WTC11 (cell line): Measurements from ENCODE around the gene MAPK7. TPM values are rescaled to one million over a fixed set of nuclear protein-coding genes. Genes with fewer than 3 reads are reported as not detected.

Experiments used
- ATAC-seq: fragments of 200-7000 bp; cut with Tn5 transposase; 2 replicates; pipeline ENCODE4 v1.10.0; 2021; ENCODE audit warnings: mild to moderate bottlenecking, moderate library complexity
- CTCF ChIA-PET: fragments of 300-600 bp; sonication (Branson Sonifier 250); formaldehyde crosslinking; loops from one replicate; lab custom pipeline; 2021; ENCODE audit warnings: antibody characterized with exemption; lab: Charles Lee
- POLR2A ChIA-PET: fragments of 350-600 bp; sonication (Branson Sonifier 250); formaldehyde crosslinking; loops from one replicate; lab custom pipeline; 2021; ENCODE audit warnings: antibody characterized with exemption; lab: Charles Lee
- DNase-seq: peaks from one replicate; pipeline ENCODE4 v3.0.0; 2021; ENCODE audit warnings: low spot score
- H3K27ac Mint-ChIP-seq: 2 replicates; pipeline ENCODE4 v1.8.0; 2021; ENCODE audit warnings: mixed read lengths
- H3K27me3 Mint-ChIP-seq: 2 replicates; pipeline ENCODE4 v1.8.0; 2021; ENCODE audit warnings: low read depth, mild to moderate bottlenecking, moderate library complexity, mixed read lengths
- H3K36me3 Mint-ChIP-seq: 2 replicates; pipeline ENCODE4 v1.8.0; 2021; ENCODE audit warnings: mixed read lengths
- H3K4me1 Mint-ChIP-seq: 2 replicates; pipeline ENCODE4 v1.8.0; 2022; ENCODE audit warnings: mixed read lengths
- H3K4me3 Mint-ChIP-seq: 2 replicates; pipeline ENCODE4 v1.8.0; 2021; ENCODE audit warnings: mild to moderate bottlenecking, moderate library complexity, mixed read lengths
- H3K9me3 Mint-ChIP-seq: 2 replicates; pipeline ENCODE4 v1.8.0; 2021; ENCODE audit warnings: mixed read lengths
- CREB1 ChIP-seq: sonication (generic); formaldehyde crosslinking; IDR thresholded peaks from 2 replicates; pipeline ENCODE4 v1.8.0; 2023; ENCODE audit warnings: mild to moderate bottlenecking, missing genetic modification reagents
- CREM ChIP-seq: sonication (generic); formaldehyde crosslinking; IDR thresholded peaks from 2 replicates; pipeline ENCODE4 v1.8.1; 2022; ENCODE audit warnings: mild to moderate bottlenecking, missing genetic modification reagents, moderate library complexity
- ETV6 ChIP-seq: sonication (generic); formaldehyde crosslinking; IDR thresholded peaks from 2 replicates; pipeline ENCODE4 v1.8.1; 2022; ENCODE audit warnings: mild to moderate bottlenecking, missing genetic modification reagents
- IRF2 ChIP-seq: sonication (generic); formaldehyde crosslinking; IDR thresholded peaks from 2 replicates; pipeline ENCODE4 v1.8.0; 2022; ENCODE audit warnings: low read depth, missing genetic modification reagents, borderline replicate concordance
- MXD4 ChIP-seq: fragments of 250-450 bp; sonication (Bioruptor Pico); IDR thresholded peaks from 2 replicates; pipeline ENCODE4 v1.8.0; 2021; ENCODE audit warnings: mild to moderate bottlenecking, moderate library complexity, borderline replicate concordance
- NFATC4 ChIP-seq: fragments of 250-450 bp; sonication (Bioruptor Pico); IDR thresholded peaks from 2 replicates; pipeline ENCODE4 v1.9.0; 2021; ENCODE audit warnings: mild to moderate bottlenecking
- NFYB ChIP-seq: sonication (generic); formaldehyde crosslinking; conservative IDR thresholded peaks from 2 replicates; pipeline ENCODE4 v1.8.0; 2022; ENCODE audit warnings: low read depth, missing genetic modification reagents
- OVOL2 ChIP-seq: fragments of 250-450 bp; sonication (Bioruptor Pico); IDR thresholded peaks from 2 replicates; pipeline ENCODE4 v1.9.0; 2021; ENCODE audit warnings: mild to moderate bottlenecking, borderline replicate concordance
- RELA ChIP-seq: sonication (generic); formaldehyde crosslinking; IDR thresholded peaks from 2 replicates; pipeline ENCODE4 v1.8.1; 2022; ENCODE audit warnings: missing genetic modification reagents, mild to moderate bottlenecking, borderline replicate concordance
- SMAD4 ChIP-seq: sonication (generic); formaldehyde crosslinking; IDR thresholded peaks from 2 replicates; pipeline ENCODE4 v1.8.0; 2022; ENCODE audit warnings: mild to moderate bottlenecking, missing genetic modification reagents
- ZNF138 ChIP-seq: sonication (generic); formaldehyde crosslinking; conservative IDR thresholded peaks from 2 replicates; pipeline ENCODE4 v1.8.1; 2022; ENCODE audit warnings: mild to moderate bottlenecking, moderate library complexity, missing genetic modification reagents
- ZNF219 ChIP-seq: sonication (generic); formaldehyde crosslinking; IDR thresholded peaks from 2 replicates; pipeline ENCODE4 v1.8.0; 2023; ENCODE audit warnings: missing genetic modification reagents, mild to moderate bottlenecking, borderline replicate concordance
- total RNA-seq: library from RNA; stranded (reverse); gene quantifications from 3 replicates; pipeline ENCODE4 v1.2.3, GENCODE V29; 2021
- TF ChIP-seq, protein P1 (sequence below): fragments of 250-450 bp; sonication (Bioruptor Pico); conservative IDR thresholded peaks from 2 replicates; pipeline ENCODE4 v1.9.0; 2021; ENCODE audit warnings: mild to moderate bottlenecking
- TF ChIP-seq, protein P2 (sequence below): sonication (generic); formaldehyde crosslinking; IDR thresholded peaks from 2 replicates; pipeline ENCODE4 v1.8.0; 2022; ENCODE audit warnings: mild to moderate bottlenecking, missing genetic modification reagents
- TF ChIP-seq, protein P3 (sequence below): sonication (generic); formaldehyde crosslinking; IDR thresholded peaks from 2 replicates; pipeline ENCODE4 v1.8.0; 2022; ENCODE audit warnings: mild to moderate bottlenecking, missing genetic modification reagents
- TF ChIP-seq, protein P4 (sequence below): sonication (generic); formaldehyde crosslinking; IDR thresholded peaks from 2 replicates; pipeline ENCODE4 v1.8.0; 2023; ENCODE audit warnings: missing genetic modification reagents, mild to moderate bottlenecking, borderline replicate concordance
- TF ChIP-seq, protein P5 (sequence below): sonication (generic); formaldehyde crosslinking; IDR thresholded peaks from 2 replicates; pipeline ENCODE4 v1.8.0; 2022; ENCODE audit warnings: missing genetic modification reagents

Gene MAPK7
- total RNA-seq, 1 experiment from 2014 or later, result 38.5 TPM

DNA sequence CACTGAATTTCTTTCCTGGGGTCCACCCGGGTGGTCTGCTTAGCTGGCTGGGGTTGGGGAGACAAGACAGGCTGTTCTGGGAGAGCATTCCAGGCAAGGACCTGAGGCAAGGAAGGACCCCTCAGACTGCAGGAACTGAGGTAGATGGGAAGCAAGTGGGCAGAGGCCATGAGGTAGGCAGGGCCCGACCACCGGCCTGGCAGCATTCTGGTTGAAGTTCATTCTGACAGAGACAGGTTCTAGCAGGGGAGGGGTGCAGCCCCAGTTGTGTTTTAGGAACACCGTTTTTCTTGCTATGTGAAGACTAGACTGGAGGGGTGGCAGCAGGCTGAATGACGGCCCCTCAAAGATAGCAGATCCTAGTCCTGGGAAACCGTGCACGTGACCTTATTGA is 33.2 kb upstream of the MAPK7 start:
- TF ChIP-seq, protein P1, sequence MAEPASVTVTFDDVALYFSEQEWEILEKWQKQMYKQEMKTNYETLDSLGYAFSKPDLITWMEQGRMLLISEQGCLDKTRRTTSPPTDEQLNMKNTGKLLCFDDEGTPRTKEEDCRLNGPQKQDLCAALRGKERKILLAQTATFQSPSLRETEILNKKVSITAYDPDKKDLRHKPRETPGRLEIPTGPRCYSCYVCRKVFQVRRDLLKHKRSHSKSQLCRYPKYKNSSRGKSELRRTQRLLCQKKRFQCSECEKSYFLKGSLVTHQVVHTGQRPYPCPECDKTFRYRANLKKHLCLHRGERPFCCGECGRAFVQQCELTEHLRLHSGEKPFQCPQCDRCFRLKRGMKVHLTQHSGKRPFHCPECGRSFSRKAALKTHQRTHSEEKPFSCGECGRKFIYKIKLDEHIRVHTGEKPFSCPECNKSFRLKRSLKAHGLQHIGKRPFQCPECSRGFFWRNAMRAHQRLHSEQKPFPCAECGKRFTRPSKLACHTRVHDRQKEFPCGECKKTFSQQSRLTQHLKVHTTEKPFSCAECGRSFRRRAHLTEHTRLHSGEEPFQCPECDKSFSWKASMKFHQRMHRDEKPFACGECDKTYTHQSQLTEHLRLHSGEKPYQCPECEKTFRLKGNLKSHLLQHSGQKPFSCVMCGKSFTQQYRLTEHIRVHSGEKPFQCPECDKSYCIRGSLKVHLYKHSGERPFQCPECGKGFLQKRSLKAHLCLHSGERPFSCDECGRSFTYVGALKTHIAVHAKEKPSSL (CRISPR knock-in tag), result no peak
- no peak for TF ChIP-seq RELA (CRISPR knock-in tag)
- TF ChIP-seq OVOL2 (CRISPR knock-in tag), result no peak
- TF ChIP-seq NFATC4 (CRISPR knock-in tag), result no peak
- TF ChIP-seq, protein P2, sequence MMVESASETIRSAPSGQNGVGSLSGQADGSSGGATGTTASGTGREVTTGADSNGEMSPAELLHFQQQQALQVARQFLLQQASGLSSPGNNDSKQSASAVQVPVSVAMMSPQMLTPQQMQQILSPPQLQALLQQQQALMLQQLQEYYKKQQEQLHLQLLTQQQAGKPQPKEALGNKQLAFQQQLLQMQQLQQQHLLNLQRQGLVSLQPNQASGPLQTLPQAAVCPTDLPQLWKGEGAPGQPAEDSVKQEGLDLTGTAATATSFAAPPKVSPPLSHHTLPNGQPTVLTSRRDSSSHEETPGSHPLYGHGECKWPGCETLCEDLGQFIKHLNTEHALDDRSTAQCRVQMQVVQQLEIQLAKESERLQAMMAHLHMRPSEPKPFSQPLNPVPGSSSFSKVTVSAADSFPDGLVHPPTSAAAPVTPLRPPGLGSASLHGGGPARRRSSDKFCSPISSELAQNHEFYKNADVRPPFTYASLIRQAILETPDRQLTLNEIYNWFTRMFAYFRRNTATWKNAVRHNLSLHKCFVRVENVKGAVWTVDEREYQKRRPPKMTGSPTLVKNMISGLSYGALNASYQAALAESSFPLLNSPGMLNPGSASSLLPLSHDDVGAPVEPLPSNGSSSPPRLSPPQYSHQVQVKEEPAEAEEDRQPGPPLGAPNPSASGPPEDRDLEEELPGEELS (CRISPR knock-in tag), result no peak
- TF ChIP-seq, protein P3, sequence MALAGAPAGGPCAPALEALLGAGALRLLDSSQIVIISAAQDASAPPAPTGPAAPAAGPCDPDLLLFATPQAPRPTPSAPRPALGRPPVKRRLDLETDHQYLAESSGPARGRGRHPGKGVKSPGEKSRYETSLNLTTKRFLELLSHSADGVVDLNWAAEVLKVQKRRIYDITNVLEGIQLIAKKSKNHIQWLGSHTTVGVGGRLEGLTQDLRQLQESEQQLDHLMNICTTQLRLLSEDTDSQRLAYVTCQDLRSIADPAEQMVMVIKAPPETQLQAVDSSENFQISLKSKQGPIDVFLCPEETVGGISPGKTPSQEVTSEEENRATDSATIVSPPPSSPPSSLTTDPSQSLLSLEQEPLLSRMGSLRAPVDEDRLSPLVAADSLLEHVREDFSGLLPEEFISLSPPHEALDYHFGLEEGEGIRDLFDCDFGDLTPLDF, result no peak
- TF ChIP-seq, protein P4, sequence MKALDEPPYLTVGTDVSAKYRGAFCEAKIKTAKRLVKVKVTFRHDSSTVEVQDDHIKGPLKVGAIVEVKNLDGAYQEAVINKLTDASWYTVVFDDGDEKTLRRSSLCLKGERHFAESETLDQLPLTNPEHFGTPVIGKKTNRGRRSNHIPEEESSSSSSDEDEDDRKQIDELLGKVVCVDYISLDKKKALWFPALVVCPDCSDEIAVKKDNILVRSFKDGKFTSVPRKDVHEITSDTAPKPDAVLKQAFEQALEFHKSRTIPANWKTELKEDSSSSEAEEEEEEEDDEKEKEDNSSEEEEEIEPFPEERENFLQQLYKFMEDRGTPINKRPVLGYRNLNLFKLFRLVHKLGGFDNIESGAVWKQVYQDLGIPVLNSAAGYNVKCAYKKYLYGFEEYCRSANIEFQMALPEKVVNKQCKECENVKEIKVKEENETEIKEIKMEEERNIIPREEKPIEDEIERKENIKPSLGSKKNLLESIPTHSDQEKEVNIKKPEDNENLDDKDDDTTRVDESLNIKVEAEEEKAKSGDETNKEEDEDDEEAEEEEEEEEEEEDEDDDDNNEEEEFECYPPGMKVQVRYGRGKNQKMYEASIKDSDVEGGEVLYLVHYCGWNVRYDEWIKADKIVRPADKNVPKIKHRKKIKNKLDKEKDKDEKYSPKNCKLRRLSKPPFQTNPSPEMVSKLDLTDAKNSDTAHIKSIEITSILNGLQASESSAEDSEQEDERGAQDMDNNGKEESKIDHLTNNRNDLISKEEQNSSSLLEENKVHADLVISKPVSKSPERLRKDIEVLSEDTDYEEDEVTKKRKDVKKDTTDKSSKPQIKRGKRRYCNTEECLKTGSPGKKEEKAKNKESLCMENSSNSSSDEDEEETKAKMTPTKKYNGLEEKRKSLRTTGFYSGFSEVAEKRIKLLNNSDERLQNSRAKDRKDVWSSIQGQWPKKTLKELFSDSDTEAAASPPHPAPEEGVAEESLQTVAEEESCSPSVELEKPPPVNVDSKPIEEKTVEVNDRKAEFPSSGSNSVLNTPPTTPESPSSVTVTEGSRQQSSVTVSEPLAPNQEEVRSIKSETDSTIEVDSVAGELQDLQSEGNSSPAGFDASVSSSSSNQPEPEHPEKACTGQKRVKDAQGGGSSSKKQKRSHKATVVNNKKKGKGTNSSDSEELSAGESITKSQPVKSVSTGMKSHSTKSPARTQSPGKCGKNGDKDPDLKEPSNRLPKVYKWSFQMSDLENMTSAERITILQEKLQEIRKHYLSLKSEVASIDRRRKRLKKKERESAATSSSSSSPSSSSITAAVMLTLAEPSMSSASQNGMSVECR (CRISPR knock-in tag), result no peak
- no peak for TF ChIP-seq NFYB (CRISPR knock-in tag)
- TF ChIP-seq, protein P5, sequence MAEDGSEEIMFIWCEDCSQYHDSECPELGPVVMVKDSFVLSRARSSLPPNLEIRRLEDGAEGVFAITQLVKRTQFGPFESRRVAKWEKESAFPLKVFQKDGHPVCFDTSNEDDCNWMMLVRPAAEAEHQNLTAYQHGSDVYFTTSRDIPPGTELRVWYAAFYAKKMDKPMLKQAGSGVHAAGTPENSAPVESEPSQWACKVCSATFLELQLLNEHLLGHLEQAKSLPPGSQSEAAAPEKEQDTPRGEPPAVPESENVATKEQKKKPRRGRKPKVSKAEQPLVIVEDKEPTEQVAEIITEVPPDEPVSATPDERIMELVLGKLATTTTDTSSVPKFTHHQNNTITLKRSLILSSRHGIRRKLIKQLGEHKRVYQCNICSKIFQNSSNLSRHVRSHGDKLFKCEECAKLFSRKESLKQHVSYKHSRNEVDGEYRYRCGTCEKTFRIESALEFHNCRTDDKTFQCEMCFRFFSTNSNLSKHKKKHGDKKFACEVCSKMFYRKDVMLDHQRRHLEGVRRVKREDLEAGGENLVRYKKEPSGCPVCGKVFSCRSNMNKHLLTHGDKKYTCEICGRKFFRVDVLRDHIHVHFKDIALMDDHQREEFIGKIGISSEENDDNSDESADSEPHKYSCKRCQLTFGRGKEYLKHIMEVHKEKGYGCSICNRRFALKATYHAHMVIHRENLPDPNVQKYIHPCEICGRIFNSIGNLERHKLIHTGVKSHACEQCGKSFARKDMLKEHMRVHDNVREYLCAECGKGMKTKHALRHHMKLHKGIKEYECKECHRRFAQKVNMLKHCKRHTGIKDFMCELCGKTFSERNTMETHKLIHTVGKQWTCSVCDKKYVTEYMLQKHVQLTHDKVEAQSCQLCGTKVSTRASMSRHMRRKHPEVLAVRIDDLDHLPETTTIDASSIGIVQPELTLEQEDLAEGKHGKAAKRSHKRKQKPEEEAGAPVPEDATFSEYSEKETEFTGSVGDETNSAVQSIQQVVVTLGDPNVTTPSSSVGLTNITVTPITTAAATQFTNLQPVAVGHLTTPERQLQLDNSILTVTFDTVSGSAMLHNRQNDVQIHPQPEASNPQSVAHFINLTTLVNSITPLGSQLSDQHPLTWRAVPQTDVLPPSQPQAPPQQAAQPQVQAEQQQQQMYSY (CRISPR knock-in tag), result no peak
- TF ChIP-seq ZNF219 (CRISPR knock-in tag), result no peak
- TF ChIP-seq ZNF138 (CRISPR knock-in tag), result no peak
- no peak for TF ChIP-seq CREB1 (CRISPR knock-in tag)
- no peak for TF ChIP-seq IRF2 (CRISPR knock-in tag)
- no peak for TF ChIP-seq MXD4 (CRISPR knock-in tag)
- no peak for TF ChIP-seq CREM (CRISPR knock-in tag)
- no peak for TF ChIP-seq SMAD4 (CRISPR knock-in tag)
- no peak for TF ChIP-seq ETV6 (CRISPR knock-in tag)
- TF ChIP-seq, all 79 proteins: peak for 0
- Mint-ChIP-seq H3K27me3 (no peaks in the 10 kb centered on the region), H3K27ac (no peak overlapping the region; the same call in 1 of the 2 replicates), H3K4me3 (no peak overlapping the region), H3K36me3 (peaks cover 7% of the 10 kb centered on the region; the same call in 1 of the 2 replicates), H3K9me3 (no peaks in the 10 kb centered on the region), H3K4me1 (peaks cover 16% of the 10 kb centered on the region)
- POLR2A ChIA-PET, result no interaction called here
- CTCF ChIA-PET, result interaction anchor here (1.1 kb wide), 1 partner anchor 103 kb away, joined by 4 read pairs; no protein-coding TSS in a partner anchor
- ATAC-seq (no peak), DNase-seq (no peak)
